DND-41 (cell line): Measurements from ENCODE around the gene GRAMD2B.

Source experiments
- ATAC-seq: fragments of 200-7000 bp; cut with Tn5 transposase; 3 replicates; pipeline ENCODE4 v1.9.1; 2021; ENCODE audit warnings: low read depth; ENCODE audit not compliant: insufficient read depth
- DNase-seq: peaks from one replicate; pipeline ENCODE4 v3.0.0-alpha.2; 2020
- H2AFZ ChIP-seq: 2 replicates; pipeline ENCODE4 v1.6.0; 2012; ENCODE audit warnings: low read depth, low read length
- H3K27ac ChIP-seq: 2 replicates; pipeline ENCODE4 v1.5.1; 2012; ENCODE audit warnings: low read length, inconsistent platforms
- H3K27me3 ChIP-seq: fragments of 200-600 bp; sonication (generic); 2 replicates; pipeline ENCODE4 v1.6.0; 2012; ENCODE audit warnings: low read length, mild to moderate bottlenecking, inconsistent platforms; ENCODE audit not compliant: insufficient read depth, poor library complexity
- H3K36me3 ChIP-seq: 2 replicates; pipeline ENCODE4 v1.5.1; 2012; ENCODE audit warnings: low read length, inconsistent platforms; ENCODE audit not compliant: insufficient read depth
- H3K4me1 ChIP-seq: 2 replicates; pipeline ENCODE4 v1.5.1; 2012; ENCODE audit warnings: mild to moderate bottlenecking, low read length; ENCODE audit not compliant: insufficient read depth
- H3K4me2 ChIP-seq: 2 replicates; pipeline ENCODE4 v1.6.0; 2012; ENCODE audit warnings: mild to moderate bottlenecking, moderate library complexity, low read length, inconsistent platforms; ENCODE audit not compliant: insufficient read depth
- H3K4me3 ChIP-seq, 2 experiments: fragments of 200-600 bp in 1 of 2; shearing (Covaris generic) in 1 of 2; 2 replicates each; pipeline ENCODE4 v1.5.1; 2012 to 2016; ENCODE audit warnings: inconsistent platforms in 2 of 2, low read length in 2 of 2, mild to moderate bottlenecking in 2 of 2, low read depth in 1 of 2, moderate library complexity in 1 of 2
- H3K79me2 ChIP-seq: 2 replicates; pipeline ENCODE4 v1.6.0; 2012; ENCODE audit warnings: low read length, inconsistent platforms; ENCODE audit not compliant: insufficient read depth
- H3K9ac ChIP-seq: 2 replicates; pipeline ENCODE4 v1.6.0; 2012; ENCODE audit warnings: low read depth, mild to moderate bottlenecking, inconsistent platforms, low read length, moderate library complexity
- H3K9me3 ChIP-seq: 2 replicates; pipeline ENCODE4 v1.5.1; 2012; ENCODE audit warnings: low read length, moderate library complexity, mild to moderate bottlenecking, inconsistent platforms; ENCODE audit not compliant: insufficient read depth, severe bottlenecking
- H4K20me1 ChIP-seq: 2 replicates; pipeline ENCODE4 v1.6.0; 2012; ENCODE audit warnings: low read length; ENCODE audit not compliant: insufficient read depth
- CTCF ChIP-seq: IDR thresholded peaks from 2 replicates; pipeline ENCODE4 v1.5.1; 2012; ENCODE audit warnings: borderline replicate concordance, low read length, moderate library complexity, mild to moderate bottlenecking; ENCODE audit not compliant: poor library complexity, severe bottlenecking; ENCODE audit errors: extremely low read depth
- EZH2 ChIP-seq: IDR thresholded peaks from 3 replicates; pipeline ENCODE4 v1.6.1; 2012; ENCODE audit warnings: borderline replicate concordance, low read depth, mild to moderate bottlenecking, moderate library complexity, low read length, inconsistent platforms; ENCODE audit not compliant: severe bottlenecking

The GRAMD2B gene

DNA sequence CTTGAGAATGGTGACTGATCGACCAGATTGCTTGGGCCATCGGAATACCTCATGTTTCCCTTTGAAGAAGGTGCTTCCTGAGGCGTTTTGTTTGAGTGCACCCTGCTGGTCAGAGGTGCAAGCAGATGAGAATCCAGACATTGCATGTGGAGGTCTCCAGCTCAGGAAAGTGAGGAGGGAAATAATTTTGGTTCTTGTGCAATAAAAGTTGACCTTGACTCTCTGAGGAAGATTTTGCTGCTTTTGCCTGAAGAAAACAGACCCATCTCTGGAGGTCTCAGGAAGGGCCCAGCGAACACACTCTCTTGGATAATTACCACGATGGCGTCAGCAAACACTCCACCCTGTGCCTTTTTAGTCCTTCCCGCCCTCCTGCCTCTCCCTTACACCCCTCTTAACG, 69.7 kb downstream of the GRAMD2B start:
- H3K4me3 ChIP-seq: no peak overlapping the region
- H3K79me2 ChIP-seq: no peaks in the 10 kb centered on the region
- no peaks in the 10 kb centered on the region for H3K27me3 ChIP-seq
- H3K9me3 ChIP-seq: no peaks in the 10 kb centered on the region
- no peak overlapping the region for H3K9ac ChIP-seq
- ATAC-seq: no peak
- H4K20me1 ChIP-seq: no peaks in the 10 kb centered on the region
- H3K27ac ChIP-seq: no peak overlapping the region
- no peak overlapping the region for H3K4me2 ChIP-seq
- no peak overlapping the region for H2AFZ ChIP-seq
- TF ChIP-seq EZH2 (no peak), CTCF (peak; percentile 46)
- no peaks in the 10 kb centered on the region for H3K36me3 ChIP-seq
- DNase-seq: no peak
- H3K4me1 ChIP-seq: no peaks in the 10 kb centered on the region

GRCh38 chr5:126494393-126494792, 71.2 kb downstream of the GRAMD2B start:
- Histone ChIP-seq H4K20me1 (no peaks in the 10 kb centered on the region), H3K9ac (no peak overlapping the region), H3K36me3 (no peaks in the 10 kb centered on the region), H3K27me3 (no peaks in the 10 kb centered on the region), H3K4me2 (no peak overlapping the region), H3K9me3 (no peaks in the 10 kb centered on the region), H3K79me2 (no peaks in the 10 kb centered on the region), H3K27ac (no peak overlapping the region), H3K4me1 (no peaks in the 10 kb centered on the region), H3K4me3 (no peak overlapping the region), H2AFZ (no peak overlapping the region)
- DNase-seq (no peak), ATAC-seq (no peak)
- TF ChIP-seq CTCF (no peak), EZH2 (no peak)

GRCh38 chr5:126497506-126497905, 74.3 kb downstream of the GRAMD2B start:
- no peak for ATAC-seq

More at GRCh38 chr5:126497506-126497905, 74.3 kb downstream of the GRAMD2B start:
- Histone ChIP-seq H3K27ac (no peak overlapping the region), H3K27me3 (no peaks in the 10 kb centered on the region), H2AFZ (no peak overlapping the region), H3K9ac (no peak overlapping the region), H3K4me3 (no peak overlapping the region), H3K9me3 (no peaks in the 10 kb centered on the region), H3K4me1 (no peaks in the 10 kb centered on the region), H3K4me2 (no peak overlapping the region), H4K20me1 (no peaks in the 10 kb centered on the region), H3K36me3 (no peaks in the 10 kb centered on the region), H3K79me2 (no peaks in the 10 kb centered on the region)
- DNase-seq: no peak
- no peak for TF ChIP-seq CTCF
- no peak for TF ChIP-seq EZH2
